HEK293T (cell line): ENCODE data around the gene ZNF491.

ENCODE experiments used
- ARNT ChIP-seq: fragments of 450-650 bp; IDR thresholded peaks from 2 replicates; pipeline ENCODE4 v1.6.1; 2017; ENCODE audit warnings: mild to moderate bottlenecking
- CTBP1 ChIP-seq: fragments of 450-650 bp; IDR thresholded peaks from 2 replicates; pipeline ENCODE4 v1.6.1; 2016; ENCODE audit warnings: borderline replicate concordance
- FOXA1 ChIP-seq: fragments of 450-650 bp; IDR thresholded peaks from 2 replicates; pipeline ENCODE4 v1.6.1; 2016; ENCODE audit warnings: mild to moderate bottlenecking
- FOXM1 ChIP-seq: fragments of 450-650 bp; IDR thresholded peaks from 2 replicates; pipeline ENCODE4 v1.6.1; 2017; ENCODE audit warnings: mild to moderate bottlenecking, borderline replicate concordance
- HDGF ChIP-seq: fragments of 450-650 bp; IDR thresholded peaks from 2 replicates; pipeline ENCODE4 v1.6.1; 2017; ENCODE audit warnings: antibody characterized with exemption, borderline replicate concordance
- NFRKB ChIP-seq: fragments of 450-650 bp; IDR thresholded peaks from 2 replicates; pipeline ENCODE4 v1.6.1; 2016; ENCODE audit warnings: mild to moderate bottlenecking, moderate library complexity
- PKNOX1 ChIP-seq: fragments of 450-650 bp; IDR thresholded peaks from 2 replicates; pipeline ENCODE4 v1.6.1; 2016
- SP1 ChIP-seq: fragments of 450-650 bp; IDR thresholded peaks from 2 replicates; pipeline ENCODE4 v1.6.1; 2017
- SUZ12 ChIP-seq: fragments of 450-650 bp; IDR thresholded peaks from 2 replicates; pipeline ENCODE4 v1.6.1; 2016; ENCODE audit warnings: mild to moderate bottlenecking
- TARDBP ChIP-seq: fragments of 450-650 bp; IDR thresholded peaks from 2 replicates; pipeline ENCODE4 v1.6.1; 2016
- ZNF384 ChIP-seq: fragments of 450-650 bp; IDR thresholded peaks from 2 replicates; pipeline ENCODE4 v1.6.1; 2016

- TF ChIP-seq TARDBP (no peak), ZNF384 (no peak), SP1 (no peak), FOXA1 (no peak), PKNOX1 (no peak), CTBP1 (no peak), FOXM1 (no peak), HDGF (no peak), ARNT (no peak), SUZ12 (no peak), NFRKB (no peak)
Observed at GRCh38 chr19:11783767-11784166, 14.6 kb upstream of the ZNF491 start.
